Measurements from ENCODE around the gene NCEH1. TPM values are rescaled to one million over a fixed set of nuclear protein-coding genes. Genes with fewer than 3 reads are reported as not detected.
A peak's percentile ranks its signal among the peaks of the same experiment; 100 is the strongest.
"Not testable (repeated sequence)": the region's sequence is repeated elsewhere in the genome, so short reads cannot be mapped to it uniquely, and the experiment has no call there.

NCEH1 gene
- total RNA-seq, 2 donors from 2014 or later: 36.1 to 42.2 TPM

DNA sequence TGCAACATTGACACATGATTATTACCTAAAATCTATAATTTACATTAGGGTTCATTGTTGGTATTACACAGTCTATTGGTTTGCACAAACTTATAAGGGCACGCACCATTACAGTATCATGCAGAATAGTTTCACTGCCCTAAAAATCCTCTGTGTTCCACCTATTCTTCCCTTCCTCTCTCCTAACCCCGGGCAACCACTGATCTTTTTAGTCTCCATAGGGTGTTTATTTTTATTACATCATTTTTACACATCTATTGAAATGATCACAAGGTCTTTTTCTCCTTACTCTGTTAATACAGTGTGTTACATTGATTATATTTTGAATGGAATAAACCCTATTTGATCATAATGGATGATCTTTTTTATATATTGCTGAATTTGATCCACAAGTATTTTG, 24.1 kb upstream of the NCEH1 start:
- Histone ChIP-seq H3K9ac (ENCODE audit: low read depth in 2 of 2, low read length in 2 of 2) (no peak overlapping the region), H3K27ac (no peak overlapping the region), H3K9me3 (no peaks in the 10 kb centered on the region), H3K4me1 (no peaks in the 10 kb centered on the region), H3K36me3 (no peaks in the 10 kb centered on the region), H3K27me3 (no peaks in the 10 kb centered on the region), H3K4me3 (no peak overlapping the region)
- no peak for DNase-seq
- intact Hi-C loops (cut with DNase I): no loop called here
- TF ChIP-seq, protein P1, sequence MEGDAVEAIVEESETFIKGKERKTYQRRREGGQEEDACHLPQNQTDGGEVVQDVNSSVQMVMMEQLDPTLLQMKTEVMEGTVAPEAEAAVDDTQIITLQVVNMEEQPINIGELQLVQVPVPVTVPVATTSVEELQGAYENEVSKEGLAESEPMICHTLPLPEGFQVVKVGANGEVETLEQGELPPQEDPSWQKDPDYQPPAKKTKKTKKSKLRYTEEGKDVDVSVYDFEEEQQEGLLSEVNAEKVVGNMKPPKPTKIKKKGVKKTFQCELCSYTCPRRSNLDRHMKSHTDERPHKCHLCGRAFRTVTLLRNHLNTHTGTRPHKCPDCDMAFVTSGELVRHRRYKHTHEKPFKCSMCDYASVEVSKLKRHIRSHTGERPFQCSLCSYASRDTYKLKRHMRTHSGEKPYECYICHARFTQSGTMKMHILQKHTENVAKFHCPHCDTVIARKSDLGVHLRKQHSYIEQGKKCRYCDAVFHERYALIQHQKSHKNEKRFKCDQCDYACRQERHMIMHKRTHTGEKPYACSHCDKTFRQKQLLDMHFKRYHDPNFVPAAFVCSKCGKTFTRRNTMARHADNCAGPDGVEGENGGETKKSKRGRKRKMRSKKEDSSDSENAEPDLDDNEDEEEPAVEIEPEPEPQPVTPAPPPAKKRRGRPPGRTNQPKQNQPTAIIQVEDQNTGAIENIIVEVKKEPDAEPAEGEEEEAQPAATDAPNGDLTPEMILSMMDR (IDR thresholded peaks at IDR 0.05): no peak

DNA sequence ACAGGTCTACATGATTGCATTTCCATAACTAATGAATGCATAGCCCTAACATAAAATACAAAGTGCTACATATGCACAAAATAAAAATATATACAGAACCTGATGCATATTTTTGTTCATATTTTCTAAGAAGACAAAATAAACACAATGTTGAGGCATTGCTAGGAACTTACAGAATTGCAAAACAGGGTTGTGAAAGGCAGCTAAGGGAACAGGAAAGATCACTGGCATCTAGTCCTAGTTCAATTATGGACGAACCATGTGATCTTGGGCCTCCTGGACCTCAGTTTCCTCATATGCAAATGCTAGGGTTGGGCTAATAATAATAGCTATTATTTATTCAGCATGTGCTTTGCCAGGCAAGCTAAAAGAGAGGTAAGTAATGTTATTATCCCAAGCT, 15.5 kb upstream of the NCEH1 start:
- Histone ChIP-seq H3K4me3 (no peak overlapping the region), H3K9ac (ENCODE audit: low read depth in 2 of 2, low read length in 2 of 2) (no peak overlapping the region), H3K36me3 (no peaks in the 10 kb centered on the region), H3K27ac (no peak overlapping the region), H3K4me1 (no peaks in the 10 kb centered on the region), H3K27me3 (no peaks in the 10 kb centered on the region), H3K9me3 (no peaks in the 10 kb centered on the region)
- TF ChIP-seq, protein P1 (IDR thresholded peaks at IDR 0.05): no peak
- intact Hi-C loops (cut with DNase I): no loop called here
- no peak for DNase-seq

DNA sequence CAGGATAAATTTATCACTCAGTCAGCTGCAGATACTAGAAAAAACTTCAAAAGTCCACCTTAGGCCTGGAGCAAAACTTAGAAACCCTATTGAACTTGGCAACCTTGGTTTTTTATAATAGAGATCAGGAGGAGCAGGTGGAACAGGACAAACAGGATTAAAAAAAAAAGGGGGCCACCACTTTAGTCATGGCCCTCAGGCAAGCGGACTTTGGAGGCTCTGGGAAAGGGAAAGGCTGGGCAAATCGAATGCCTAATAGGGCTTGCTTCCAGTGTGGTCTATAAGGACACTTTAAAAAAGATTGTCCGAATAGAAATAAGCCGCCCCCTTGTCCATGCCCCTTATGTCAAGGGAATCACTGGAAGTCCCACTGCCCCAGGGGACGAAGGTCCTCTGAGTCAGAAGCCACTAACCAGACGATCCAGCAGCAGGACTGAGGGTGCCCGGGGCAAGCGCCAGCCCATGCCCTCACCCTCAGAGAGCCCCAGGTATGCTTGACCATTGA, 11.7 kb upstream of the NCEH1 start:
- H3K36me3 ChIP-seq; DNase-seq; H3K27me3 ChIP-seq; H3K27ac ChIP-seq; H3K4me1 ChIP-seq; H3K9me3 ChIP-seq; H3K9ac ChIP-seq (ENCODE audit: low read depth in 2 of 2, low read length in 2 of 2); intact Hi-C loops (cut with DNase I); H3K4me3 ChIP-seq: not testable (repeated sequence)

DNA sequence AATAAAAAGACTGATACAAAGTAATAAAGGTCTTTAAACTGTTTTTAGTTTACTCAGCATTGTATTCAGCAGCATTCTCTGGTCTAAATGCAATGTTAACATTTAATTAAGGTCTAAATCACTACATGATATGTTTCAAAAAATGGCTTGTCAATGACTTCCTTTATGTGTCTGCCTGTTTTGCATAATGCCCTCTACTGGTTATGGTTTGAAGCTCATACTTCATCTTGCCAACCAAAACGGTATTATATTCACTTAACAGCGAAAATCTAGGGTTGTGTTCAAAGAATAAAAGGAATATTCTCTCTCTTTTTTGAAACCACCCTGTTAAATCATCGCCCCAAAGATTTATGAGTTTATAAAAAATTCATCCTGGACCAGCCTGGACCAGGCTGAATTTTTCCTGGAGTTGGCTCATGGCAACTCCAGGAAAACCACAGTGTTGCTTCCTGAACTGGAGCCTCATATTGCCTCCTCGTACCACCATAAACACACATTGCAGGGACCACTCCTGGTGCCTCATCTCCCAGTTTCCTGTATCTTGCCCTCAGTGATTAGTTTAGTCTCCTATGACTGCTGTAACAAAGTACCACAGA, 6.7 kb upstream of the NCEH1 start:
- no peaks in the 10 kb centered on the region for H3K4me1 ChIP-seq
- intact Hi-C loops (cut with DNase I): no loop called here
- no peaks in the 10 kb centered on the region for H3K36me3 ChIP-seq
- H3K4me3 ChIP-seq: no peak overlapping the region
- H3K9ac ChIP-seq (ENCODE audit: low read depth in 2 of 2, low read length in 2 of 2): no peak overlapping the region
- no peaks in the 10 kb centered on the region for H3K27me3 ChIP-seq
- H3K9me3 ChIP-seq: no peaks in the 10 kb centered on the region
- no peak for DNase-seq
- H3K27ac ChIP-seq: no peak overlapping the region
- TF ChIP-seq, protein P1 (IDR thresholded peaks at IDR 0.05): peak; percentile 15

DNA sequence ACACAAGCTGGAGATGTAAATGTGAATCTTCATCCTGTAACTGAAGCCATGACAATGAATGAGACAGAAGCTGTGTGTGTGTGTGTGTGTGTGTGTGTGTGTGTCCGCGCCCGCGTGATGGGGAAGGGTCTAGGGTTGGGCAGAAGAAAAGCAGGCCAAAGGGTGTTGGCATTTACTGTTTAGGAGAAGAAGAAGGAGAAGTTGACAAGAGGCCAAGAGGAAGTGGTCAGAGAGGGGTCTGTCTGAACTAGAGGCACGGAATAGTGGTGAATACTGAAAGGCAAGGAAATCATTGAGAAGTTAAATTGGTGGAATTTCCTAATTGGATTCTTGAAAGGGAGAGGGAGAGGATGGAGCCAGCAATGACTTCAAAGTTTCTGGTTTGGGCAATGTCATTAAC, 5.6 kb upstream of the NCEH1 start:
- Histone ChIP-seq H3K36me3 (no peaks in the 10 kb centered on the region), H3K9ac (ENCODE audit: low read depth in 2 of 2, low read length in 2 of 2) (no peak overlapping the region), H3K4me1 (no peaks in the 10 kb centered on the region), H3K27me3 (no peaks in the 10 kb centered on the region), H3K4me3 (no peak overlapping the region), H3K27ac (no peak overlapping the region), H3K9me3 (no peaks in the 10 kb centered on the region)
- intact Hi-C loops (cut with DNase I): no loop called here
- TF ChIP-seq, protein P1 (IDR thresholded peaks at IDR 0.05): no peak
- no peak for DNase-seq

DNA sequence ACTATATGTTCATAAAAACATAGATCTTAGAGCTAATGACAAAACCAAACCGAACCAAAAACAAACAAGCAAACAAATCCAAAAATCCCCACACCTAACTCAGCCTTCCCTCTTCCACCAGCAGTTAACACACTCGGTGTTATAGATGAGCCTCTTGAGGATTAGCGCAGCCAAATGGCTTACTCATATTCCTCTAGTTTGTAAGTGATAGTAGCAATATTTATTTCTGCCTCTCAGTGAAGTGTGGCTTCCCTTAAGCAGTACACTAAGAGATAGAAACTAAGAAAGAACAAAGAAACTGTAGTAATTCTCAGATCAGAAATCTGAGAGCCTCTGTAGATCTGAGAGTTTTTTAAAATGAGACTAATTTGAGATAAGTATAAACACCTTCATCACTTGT, 2.4 kb upstream of the NCEH1 start:
- Histone ChIP-seq H3K27ac (no peak overlapping the region), H3K4me1 (no peaks in the 10 kb centered on the region), H3K36me3 (no peaks in the 10 kb centered on the region), H3K27me3 (no peaks in the 10 kb centered on the region), H3K9me3 (no peaks in the 10 kb centered on the region), H3K4me3 (no peak overlapping the region), H3K9ac (ENCODE audit: low read depth in 2 of 2, low read length in 2 of 2) (no peak overlapping the region)
- no peak for DNase-seq
- intact Hi-C loops (cut with DNase I): no loop called here
- TF ChIP-seq, protein P1 (IDR thresholded peaks at IDR 0.05): no peak

All from colonic mucosa (tissue), 4 donors.